ENCODE results near the gene TUBA4B. TPM values are rescaled to one million over a fixed set of nuclear protein-coding genes. Genes with fewer than 3 reads are reported as not detected.

Gene TUBA4B
- total RNA-seq, 1 donor from 2014 or later, result not detected

- DNase-seq (ENCODE audit: low spot score), result no peak
Observed at GRCh38 chr2:219314804-219315468, 61.9 kb downstream of the TUBA4B start.

Other genes starting within 250 kb of the TUBA4B start
- gene CFAP65, start 211.7 kb upstream of the TUBA4B start, total RNA-seq, result 0.29 TPM
- 12.8 TPM for gene IHH, start 192.3 kb upstream of the TUBA4B start, total RNA-seq
- gene NHEJ1, start 92.4 kb upstream of the TUBA4B start, total RNA-seq, result 8.7 TPM
- 4.7 TPM for gene SLC23A3, start 83.2 kb upstream of the TUBA4B start, total RNA-seq
- 81.2 TPM for gene CNPPD1, start 76.3 kb upstream of the TUBA4B start, total RNA-seq
- gene RETREG2, start 75.0 kb upstream of the TUBA4B start, total RNA-seq, result 116 TPM
- 52.6 TPM for gene ZFAND2B, start 46.5 kb upstream of the TUBA4B start, total RNA-seq
- 65.8 TPM for gene ABCB6, start 34.3 kb upstream of the TUBA4B start, total RNA-seq
- 73.1 TPM for gene ATG9A, start 23.6 kb upstream of the TUBA4B start, total RNA-seq
- 74.4 TPM for gene ANKZF1, start 23.4 kb upstream of the TUBA4B start, total RNA-seq
- 22.2 TPM for gene GLB1L, start 7.8 kb upstream of the TUBA4B start, total RNA-seq
- gene STK16, start 7.8 kb upstream of the TUBA4B start, total RNA-seq, result 27.5 TPM
- gene TUBA4A, start 675 bp downstream of the TUBA4B start, total RNA-seq, result 40.6 TPM
- gene DNAJB2, start 26.1 kb downstream of the TUBA4B start, total RNA-seq, result 161 TPM
- 0.60 TPM for gene PTPRN, start 56.2 kb downstream of the TUBA4B start, total RNA-seq
- gene RESP18, start 79.5 kb downstream of the TUBA4B start, total RNA-seq, result not detected
- gene DNPEP, start 134.7 kb downstream of the TUBA4B start, total RNA-seq, result 58.5 TPM
- gene DES, start 165.1 kb downstream of the TUBA4B start, total RNA-seq, result 3,602 TPM
- gene SPEG, start 181.6 kb downstream of the TUBA4B start, total RNA-seq, result 80.5 TPM
- 49.2 TPM for gene GMPPA, start 245.6 kb downstream of the TUBA4B start, total RNA-seq

Measured in mucosa of gallbladder (tissue), 1 donor.